Measurements from ENCODE around the gene VSX2. TPM values are rescaled to one million over a fixed set of nuclear protein-coding genes. Genes with fewer than 3 reads are reported as not detected.
A peak's percentile ranks its signal among the peaks of the same experiment; 100 is the strongest.

Gene VSX2
- polyA plus RNA-seq, 1 donor (not counting 4 experiments of a cell fraction or from before 2014, with no cell fraction given) = not detected

DNA sequence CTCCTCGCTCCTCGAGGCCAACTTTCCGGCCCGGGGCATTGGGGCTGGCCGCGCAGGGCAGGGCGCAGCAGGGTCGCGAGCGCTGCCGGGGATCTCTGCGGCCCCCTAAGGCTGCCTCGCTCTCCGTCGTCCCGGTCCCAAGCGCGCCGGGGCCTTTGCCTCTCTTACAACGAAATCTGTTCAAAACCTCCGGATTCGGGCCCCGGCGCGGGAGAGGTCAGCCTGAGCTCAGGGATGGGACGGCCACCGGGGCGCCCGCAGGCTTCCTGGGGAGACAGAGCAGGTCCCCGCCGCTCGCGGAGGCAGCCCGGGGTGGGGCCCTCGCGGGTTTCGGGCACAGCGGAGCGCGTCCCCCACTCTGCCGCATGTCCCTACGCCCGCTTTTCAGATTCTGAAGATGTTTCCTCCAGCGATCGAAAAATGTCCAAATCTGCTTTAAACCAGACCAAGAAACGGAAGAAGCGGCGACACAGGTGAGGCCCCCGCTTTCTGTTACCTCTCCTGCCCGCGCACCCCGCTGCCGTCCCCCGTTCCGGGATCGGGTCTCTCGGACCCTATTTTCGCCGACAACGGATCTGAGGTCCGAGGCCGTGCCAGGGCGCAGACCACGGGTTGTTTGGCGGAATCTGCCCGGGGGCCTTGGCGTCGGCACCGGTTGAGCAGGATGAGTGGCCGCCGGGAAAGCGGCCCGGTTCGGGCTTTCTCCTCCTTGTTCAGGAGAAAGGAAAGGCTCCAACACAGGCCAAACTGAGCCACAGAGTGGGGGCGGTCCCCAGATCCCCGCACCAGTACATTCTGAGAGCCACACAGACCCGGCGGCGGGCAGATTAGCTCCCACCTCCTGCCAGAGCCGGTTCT lies 1.8 kb downstream of the VSX2 start:
- no peaks in the 10 kb centered on the region for H3K36me3 ChIP-seq (ENCODE audit: control insufficient read depth in 2 of 2, extremely low read depth in 1 of 2, insufficient read depth in 2 of 2, low read length in 2 of 2)
- H3K9me1 ChIP-seq (ENCODE audit: control insufficient read depth, extremely low read depth, insufficient read depth, low read length) = no peaks in the 10 kb centered on the region
- dilution Hi-C loops (cut with MboI; ENCODE audit: extremely low pct_ligation_motif_present, low sequenced_read_pairs) = no loop called here
- H3K27me3 ChIP-seq (ENCODE audit: control insufficient read depth, extremely low read depth, insufficient read depth, low read length) = peaks cover 90% of the 10 kb centered on the region
- no peak overlapping the region for H2AFZ ChIP-seq (ENCODE audit: control insufficient read depth, low read length)
- no peaks in the 10 kb centered on the region for H3K9me3 ChIP-seq (ENCODE audit: control insufficient read depth, low read depth, low read length)
- no peak overlapping the region for H3K4me3 ChIP-seq (ENCODE audit: control insufficient read depth in 2 of 3, extremely low read depth in 1 of 3, insufficient read depth in 2 of 3, low read depth in 1 of 3, low read length in 3 of 3)
- no peak overlapping the region for H3K27ac ChIP-seq (ENCODE audit: control insufficient read depth, insufficient read depth, low read length)
- FAIRE-seq = no peak
- no peaks in the 10 kb centered on the region for H4K20me1 ChIP-seq (ENCODE audit: control insufficient read depth, extremely low read depth, insufficient read depth, low read length)
- peak overlapping the region; percentile 67 for H3K4me2 ChIP-seq (ENCODE audit: control insufficient read depth, extremely low read depth, insufficient read depth, low read depth, low read length)
- no peak overlapping the region for H3K9ac ChIP-seq (ENCODE audit: control insufficient read depth, extremely low read depth, insufficient read depth, low read length)
- peaks cover 4% of the 10 kb centered on the region for H3K4me1 ChIP-seq (ENCODE audit: control insufficient read depth, extremely low read depth, insufficient read depth, low read length)
- H3K79me2 ChIP-seq (ENCODE audit: control insufficient read depth, insufficient read depth, low read length) = no peaks in the 10 kb centered on the region
- DNase-seq (ENCODE audit: low read depth, low spot score) = no peak
- TF ChIP-seq, protein P1, sequence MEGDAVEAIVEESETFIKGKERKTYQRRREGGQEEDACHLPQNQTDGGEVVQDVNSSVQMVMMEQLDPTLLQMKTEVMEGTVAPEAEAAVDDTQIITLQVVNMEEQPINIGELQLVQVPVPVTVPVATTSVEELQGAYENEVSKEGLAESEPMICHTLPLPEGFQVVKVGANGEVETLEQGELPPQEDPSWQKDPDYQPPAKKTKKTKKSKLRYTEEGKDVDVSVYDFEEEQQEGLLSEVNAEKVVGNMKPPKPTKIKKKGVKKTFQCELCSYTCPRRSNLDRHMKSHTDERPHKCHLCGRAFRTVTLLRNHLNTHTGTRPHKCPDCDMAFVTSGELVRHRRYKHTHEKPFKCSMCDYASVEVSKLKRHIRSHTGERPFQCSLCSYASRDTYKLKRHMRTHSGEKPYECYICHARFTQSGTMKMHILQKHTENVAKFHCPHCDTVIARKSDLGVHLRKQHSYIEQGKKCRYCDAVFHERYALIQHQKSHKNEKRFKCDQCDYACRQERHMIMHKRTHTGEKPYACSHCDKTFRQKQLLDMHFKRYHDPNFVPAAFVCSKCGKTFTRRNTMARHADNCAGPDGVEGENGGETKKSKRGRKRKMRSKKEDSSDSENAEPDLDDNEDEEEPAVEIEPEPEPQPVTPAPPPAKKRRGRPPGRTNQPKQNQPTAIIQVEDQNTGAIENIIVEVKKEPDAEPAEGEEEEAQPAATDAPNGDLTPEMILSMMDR (optimal IDR thresholded peaks at IDR 0.05 in 1 of 3, IDR thresholded peaks at IDR 0.05 in 1 of 3, conservative IDR thresholded peaks at IDR 0.05 in 1 of 3; ENCODE audit: extremely low read depth in 1 of 3, insufficient read depth in 2 of 3, low read length in 3 of 3) = no peak
- TF ChIP-seq EZH2 (IDR thresholded peaks at IDR 0.05; ENCODE audit: low read length) = peak; percentile 99

DNA sequence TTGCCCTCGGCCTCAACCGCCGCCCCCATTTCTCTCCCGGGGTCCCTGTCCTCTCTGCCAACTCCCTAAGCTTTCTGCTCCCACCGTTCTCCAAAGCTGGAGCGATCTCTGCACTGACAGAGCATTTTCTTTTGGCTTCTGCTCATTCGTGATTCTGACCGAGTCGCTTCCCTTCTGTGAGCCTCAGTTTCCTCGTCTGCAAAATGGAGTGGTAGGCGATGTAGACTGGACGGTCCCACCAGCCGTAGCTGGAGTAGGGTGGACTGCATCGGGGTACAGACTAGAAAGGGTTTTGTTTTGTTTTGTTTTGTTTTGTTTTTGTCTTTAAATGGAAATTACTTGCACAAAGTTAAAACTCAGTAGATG lies 2.4 kb downstream of the VSX2 start:
- FAIRE-seq (no peak), DNase-seq (ENCODE audit: low read depth, low spot score) (no peak)
- no peak overlapping the region for H3K4me2 ChIP-seq (ENCODE audit: control insufficient read depth, extremely low read depth, insufficient read depth, low read depth, low read length)
- H3K9me1 ChIP-seq (ENCODE audit: control insufficient read depth, extremely low read depth, insufficient read depth, low read length) = no peaks in the 10 kb centered on the region
- no peak overlapping the region for H3K4me3 ChIP-seq (ENCODE audit: control insufficient read depth in 2 of 3, extremely low read depth in 1 of 3, insufficient read depth in 2 of 3, low read depth in 1 of 3, low read length in 3 of 3)
- H4K20me1 ChIP-seq (ENCODE audit: control insufficient read depth, extremely low read depth, insufficient read depth, low read length) = no peaks in the 10 kb centered on the region
- H2AFZ ChIP-seq (ENCODE audit: control insufficient read depth, low read length) = no peak overlapping the region
- H3K4me1 ChIP-seq (ENCODE audit: control insufficient read depth, extremely low read depth, insufficient read depth, low read length) = peaks cover 4% of the 10 kb centered on the region
- no peaks in the 10 kb centered on the region for H3K79me2 ChIP-seq (ENCODE audit: control insufficient read depth, insufficient read depth, low read length)
- no peak overlapping the region for H3K9ac ChIP-seq (ENCODE audit: control insufficient read depth, extremely low read depth, insufficient read depth, low read length)
- TF ChIP-seq EZH2 (IDR thresholded peaks at IDR 0.05; ENCODE audit: low read length) = peak; percentile 82
- TF ChIP-seq, protein P1 (optimal IDR thresholded peaks at IDR 0.05 in 1 of 3, IDR thresholded peaks at IDR 0.05 in 1 of 3, conservative IDR thresholded peaks at IDR 0.05 in 1 of 3; ENCODE audit: extremely low read depth in 1 of 3, insufficient read depth in 2 of 3, low read length in 3 of 3) = no peak
- no peaks in the 10 kb centered on the region for H3K36me3 ChIP-seq (ENCODE audit: control insufficient read depth in 2 of 2, extremely low read depth in 1 of 2, insufficient read depth in 2 of 2, low read length in 2 of 2)
- H3K9me3 ChIP-seq (ENCODE audit: control insufficient read depth, low read depth, low read length) = no peaks in the 10 kb centered on the region
- peaks cover 96% of the 10 kb centered on the region for H3K27me3 ChIP-seq (ENCODE audit: control insufficient read depth, extremely low read depth, insufficient read depth, low read length)
- dilution Hi-C loops (cut with MboI; ENCODE audit: extremely low pct_ligation_motif_present, low sequenced_read_pairs) = no loop called here
- H3K27ac ChIP-seq (ENCODE audit: control insufficient read depth, insufficient read depth, low read length) = no peak overlapping the region

All from keratinocyte (primary cell).